Lower leg skin (tissue), 4 donors: Measurements from ENCODE around the gene FGF7. TPM values are rescaled to one million over a fixed set of nuclear protein-coding genes. Genes with fewer than 3 reads are reported as not detected.
"Not testable (repeated sequence)": the region's sequence is repeated elsewhere in the genome, so short reads cannot be mapped to it uniquely, and the experiment has no call there.

Source experiments
- DNase-seq, 2 donors: peaks; one replicate each; pipeline ENCODE4 v3.0.0-alpha.2; 2019; ENCODE audit warnings: low spot score in 2 of 2
- H3K4me3 ChIP-seq: fragments of 200-600 bp; sonication (generic); 2 replicates; pipeline ENCODE4 v1.5.1; 2017; ENCODE audit warnings: mild to moderate bottlenecking, low read depth; ENCODE audit not compliant: poor library complexity, severe bottlenecking
- CTCF ChIP-seq, 3 donors: fragments of 450-650 bp; IDR thresholded peaks; one replicate each; pipeline ENCODE4 v1.5.1; 2016; ENCODE audit warnings: antibody characterized with exemption in 3 of 3, mild to moderate bottlenecking in 3 of 3, moderate library complexity in 2 of 3
- POLR2A ChIP-seq, 2 donors: fragments of 450-650 bp; IDR thresholded peaks; one replicate each; pipeline ENCODE4 v1.6.1; 2016 to 2017; ENCODE audit warnings: antibody characterized with exemption in 2 of 2, mild to moderate bottlenecking in 1 of 2, moderate library complexity in 1 of 2
- WGBS, 2 donors: methylation state at CpG; one replicate each; pipeline ENCODE4 v1.1.5; 2018; 5-methylcytosine and 5-hydroxymethylcytosine counted together
- intact Hi-C: fragments of 100-400 bp; cut with DNase I; formaldehyde crosslinking; loops from one replicate; pipeline ENCODE4 v1.15.0; 2023; ENCODE audit warnings: low total_unique reads
- total RNA-seq, 4 donors: library from RNA; depleted of rRNA; stranded (reverse); fragments of >200 nt; gene quantifications; one replicate each; pipeline ENCODE4 v1.1.0, GENCODE V29; 2016

The FGF7 gene
- total RNA-seq, 4 donors from 2014 or later: 7.3 to 35.6 (median 12.7) TPM

- DNase-seq: no peak
- no peak for TF ChIP-seq POLR2A (IDR thresholded peaks at IDR 0.05)
- no peak for TF ChIP-seq CTCF (IDR thresholded peaks at IDR 0.05)
- no peak overlapping the region for H3K4me3 ChIP-seq
- intact Hi-C loops: no loop called here
- WGBS, 2 donors: 69 to 73% methylated on average over 3 of the region's 3 CpGs
Observed at GRCh38 chr15:49464522-49464921, 41.5 kb downstream of the FGF7 start.

- TF ChIP-seq CTCF (IDR thresholded peaks at IDR 0.05) (no peak), POLR2A (IDR thresholded peaks at IDR 0.05) (no peak)
- no peak overlapping the region for H3K4me3 ChIP-seq
- 64 to 89% methylated on average over 1 of the region's 1 CpG for WGBS, 2 donors
- DNase-seq: no peak
- intact Hi-C loops: no loop called here
Observed at GRCh38 chr15:49466119-49466518, 43.1 kb downstream of the FGF7 start.

GRCh38 chr15:49467746-49468480, 44.9 kb downstream of the FGF7 start:
- no peak for TF ChIP-seq CTCF (IDR thresholded peaks at IDR 0.05)
- no peak for TF ChIP-seq POLR2A (IDR thresholded peaks at IDR 0.05)
- intact Hi-C loops: no loop called here
- 53 to 55% methylated on average over 3 of the region's 3 CpGs for WGBS, 2 donors
- no peak for DNase-seq
- H3K4me3 ChIP-seq: no peak overlapping the region

- peak in 1 of 2 donors; percentile 31 for DNase-seq
- intact Hi-C loops: no loop called here
- 41 to 49% methylated on average over 2 of the region's 2 CpGs for WGBS, 2 donors
- H3K4me3 ChIP-seq: no peak overlapping the region
- TF ChIP-seq CTCF (IDR thresholded peaks at IDR 0.05) (no peak), POLR2A (IDR thresholded peaks at IDR 0.05) (no peak)
Observed at GRCh38 chr15:49468481-49468839, 45.4 kb downstream of the FGF7 start.

- intact Hi-C loops, DNase-seq, H3K4me3 ChIP-seq: not testable (repeated sequence)
- 82 to 90% methylated on average over 4 of the region's 4 CpGs for WGBS, 2 donors
Observed at GRCh38 chr15:49471248-49471647, 48.2 kb downstream of the FGF7 start.

- WGBS, 2 donors: 38 to 46% methylated on average over 4 of the region's 4 CpGs
- TF ChIP-seq CTCF (IDR thresholded peaks at IDR 0.05) (no peak), POLR2A (IDR thresholded peaks at IDR 0.05) (no peak)
- no peak for DNase-seq
- intact Hi-C loops: no loop called here
- H3K4me3 ChIP-seq: no peak overlapping the region
Observed at GRCh38 chr15:49471733-49472132, 48.7 kb downstream of the FGF7 start.
